BLaER1 treated with 17β-estradiol and CSF1 and Interleukin-3, amounts not matched to agents 10 nM and 100 nM (cell line): ENCODE results near the gene CFAP206.
A peak's percentile ranks its signal among the peaks of the same experiment; 100 is the strongest.
"Not testable (repeated sequence)": the region's sequence is repeated elsewhere in the genome, so short reads cannot be mapped to it uniquely, and the experiment has no call there.

Source experiments
- H3K27ac ChIP-seq, 11 experiments: shearing (Covaris generic); formaldehyde crosslinking; 2 replicates each; pipeline ENCODE4 v1.8.1; 2022
- H3K27me3 ChIP-seq, 11 experiments: shearing (Covaris generic); formaldehyde crosslinking; 2 replicates each; pipeline ENCODE4 v1.8.1; 2022
- H3K36me3 ChIP-seq, 11 experiments: shearing (Covaris generic); formaldehyde crosslinking; 2 replicates each; pipeline ENCODE4 v1.8.1; 2022
- H3K4me1 ChIP-seq, 10 experiments: shearing (Covaris generic); formaldehyde crosslinking; 2 replicates each; pipeline ENCODE4 v1.8.1; 2022
- H3K4me2 ChIP-seq, 11 experiments: shearing (Covaris generic); formaldehyde crosslinking; 2 replicates each; pipeline ENCODE4 v1.8.1; 2022
- H3K4me3 ChIP-seq, 10 experiments: shearing (Covaris generic); formaldehyde crosslinking; 2 replicates each; pipeline ENCODE4 v1.8.1; 2022
- H3K9ac ChIP-seq, 11 experiments: shearing (Covaris generic); formaldehyde crosslinking; 2 replicates each; pipeline ENCODE4 v1.8.1; 2022
- H3K9me3 ChIP-seq, 11 experiments: shearing (Covaris generic); formaldehyde crosslinking; replicated peaks in 1 of 11; 2 replicates each; pipeline ENCODE4 v1.8.1; 2022
- H4K20me1 ChIP-seq, 11 experiments: shearing (Covaris generic); formaldehyde crosslinking; 2 replicates each; pipeline ENCODE4 v1.8.1; 2022
- Cebpa-rat ChIP-seq, 11 experiments: shearing (Covaris generic); IDR thresholded peaks; 2 replicates each; pipeline ENCODE4 v1.8.1; 2022

The CFAP206 gene

DNA sequence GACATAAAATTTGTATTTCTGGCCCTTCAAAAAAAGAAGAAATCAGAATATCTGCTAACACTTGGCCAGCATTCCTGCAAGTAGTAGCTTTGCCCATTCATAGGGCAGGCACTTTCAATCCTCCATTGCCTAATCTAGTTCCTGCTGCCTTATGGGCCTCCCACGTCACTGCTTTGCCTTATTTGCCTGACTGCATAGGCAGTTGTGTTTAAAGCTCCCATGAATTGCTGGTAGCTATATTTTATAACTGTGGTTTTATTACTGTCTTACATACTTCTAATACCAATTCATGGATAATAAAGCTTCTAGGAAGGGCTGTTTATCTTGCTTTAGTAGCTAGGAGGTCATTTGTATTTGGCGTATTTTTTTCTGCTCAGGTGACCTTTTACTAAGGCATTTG lies 57.3 kb downstream of the CFAP206 start:
- no peak for TF ChIP-seq Cebpa-rat (IDR thresholded peaks at IDR 0.05)
- no peak overlapping the region for H3K9ac ChIP-seq

GRCh38 chr6:87472525-87473418 lies 65.0 kb downstream of the CFAP206 start, which contains the start of gene SLC35A1:
SLC35A1 (plus strand) TSS chr6:87472974; CDS start chr6:87473004, 30 bp downstream.
- H3K4me1 ChIP-seq, result peaks cover 0 to 21% (median 9%) of the 10 kb centered on the region in 10 experiments; a peak in 12 of 20 replicates
- H3K9ac ChIP-seq, result peak within 1 kb of the TSS; percentile 83 to 94 (median 88)
- peak within 1 kb of the TSS; percentile 70 to 88 (median 76) for H3K4me3 ChIP-seq
- no peaks in the 10 kb centered on the region for H3K27me3 ChIP-seq
- TF ChIP-seq Cebpa-rat (IDR thresholded peaks at IDR 0.05), result no peak
- H3K9me3 ChIP-seq, result no peaks in the 10 kb centered on the region
- no peaks in the 10 kb centered on the region for H4K20me1 ChIP-seq
- peaks cover 0 to 5% (median 3%) of the 10 kb centered on the region in 11 experiments; a peak in 7 of 22 replicates for H3K36me3 ChIP-seq
- H3K27ac ChIP-seq, result peak within 1 kb of the TSS; percentile 84 to 96 (median 89)
- H3K4me2 ChIP-seq, result peak within 1 kb of the TSS; percentile 68 to 84 (median 79)

More for the DNA sequence above, 57.3 kb downstream of the CFAP206 start:
- H3K27me3 ChIP-seq, result no peaks in the 10 kb centered on the region
- H3K4me2 ChIP-seq, result no peak overlapping the region
- H3K4me1 ChIP-seq, result no peaks in the 10 kb centered on the region
- H3K36me3 ChIP-seq, result no peaks in the 10 kb centered on the region
- H4K20me1 ChIP-seq, result no peaks in the 10 kb centered on the region
- no peak overlapping the region for H3K4me3 ChIP-seq
- H3K27ac ChIP-seq, result no peak overlapping the region
- no peaks in the 10 kb centered on the region for H3K9me3 ChIP-seq

DNA sequence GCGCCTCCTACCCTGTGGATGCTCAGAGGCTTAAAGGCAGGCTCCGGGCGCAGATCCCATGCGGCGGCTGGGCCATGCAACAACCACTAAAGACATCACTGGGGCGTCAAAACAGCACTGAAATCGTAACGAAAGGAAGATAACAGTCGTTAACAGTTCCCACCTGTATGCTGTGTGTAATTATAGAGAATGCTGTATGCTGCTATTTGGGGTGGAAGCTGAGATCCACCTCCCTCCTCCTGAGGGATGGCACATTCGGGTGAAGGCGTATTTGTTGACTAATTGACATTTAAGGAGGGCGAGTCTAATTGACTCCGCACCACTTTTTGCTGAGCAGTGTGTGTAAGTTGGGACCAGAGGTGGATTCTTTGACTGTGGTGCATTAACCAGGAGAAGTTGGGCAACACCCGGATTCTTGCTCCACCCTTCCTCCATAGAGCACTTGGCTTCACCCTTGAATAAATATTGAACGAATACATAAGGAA lies 65.7 kb downstream of the CFAP206 start:
- H3K27ac ChIP-seq, result peak overlapping the region in 10 of 11 experiments; percentile 84 to 96 (median 88); a peak in 21 of 22 replicates
- H3K4me2 ChIP-seq, result peak overlapping the region; percentile 68 to 84 (median 79)
- H3K9me3 ChIP-seq, result peaks cover 0 to 6% (median 0%) of the 10 kb centered on the region in 11 experiments; a peak in 2 of 22 replicates
- peaks cover 0 to 21% (median 9%) of the 10 kb centered on the region in 10 experiments; a peak in 12 of 20 replicates for H3K4me1 ChIP-seq
- H4K20me1 ChIP-seq, result no peaks in the 10 kb centered on the region
- H3K9ac ChIP-seq, result peak overlapping the region; percentile 83 to 94 (median 88)
- peak overlapping the region; percentile 70 to 88 (median 76) for H3K4me3 ChIP-seq
- H3K36me3 ChIP-seq, result peaks cover 0 to 12% (median 9%) of the 10 kb centered on the region in 11 experiments; a peak in 12 of 22 replicates
- no peak for TF ChIP-seq Cebpa-rat (IDR thresholded peaks at IDR 0.05)
- no peaks in the 10 kb centered on the region for H3K27me3 ChIP-seq

DNA sequence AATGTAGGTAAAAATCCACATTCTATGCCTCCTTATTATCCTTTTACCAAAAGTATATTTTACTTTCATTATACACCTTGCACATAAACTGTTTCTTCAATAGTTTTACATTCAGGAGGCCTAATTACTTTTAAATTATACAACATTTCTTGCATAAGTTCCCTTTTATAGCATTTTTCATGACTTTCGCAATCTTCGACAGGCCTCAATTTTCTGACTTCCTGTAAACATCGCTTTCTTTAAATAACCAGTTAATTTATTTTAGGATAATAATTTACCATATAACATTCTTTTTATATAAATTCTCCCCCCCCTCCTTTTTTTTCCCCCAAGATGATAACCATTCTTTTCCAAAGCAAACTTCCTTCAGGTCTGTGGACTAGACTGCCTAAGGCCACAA lies 74.2 kb downstream of the CFAP206 start:
- Histone ChIP-seq H3K27ac (peak overlapping the region in 7 of 11 experiments; percentile 35 to 60 (median 44); a peak in 10 of 22 replicates), H3K36me3 (peaks cover 0 to 34% (median 14%) of the 10 kb centered on the region in 11 experiments; a peak in 13 of 22 replicates), H3K4me2 (peak overlapping the region in 6 of 11 experiments; percentile 18 to 55 (median 35); a peak in 7 of 22 replicates), H4K20me1 (no peaks in the 10 kb centered on the region), H3K4me1 (peaks cover 5 to 27% (median 15%) of the 10 kb centered on the region in 10 experiments; a peak in 17 of 20 replicates), H3K9ac (no peak overlapping the region), H3K9me3 (peaks cover 0 to 23% (median 0%) of the 10 kb centered on the region in 11 experiments; a peak in 6 of 22 replicates), H3K4me3 (no peak overlapping the region), H3K27me3 (no peaks in the 10 kb centered on the region)
- peak in 1 of 11 experiments; percentile 22; a peak in 1 of 22 replicates for TF ChIP-seq Cebpa-rat (IDR thresholded peaks at IDR 0.05)

- H4K20me1 ChIP-seq, result no peaks in the 10 kb centered on the region
- H3K27ac ChIP-seq, result peak overlapping the region in 7 of 11 experiments; percentile 35 to 60 (median 44); a peak in 11 of 22 replicates
- peak overlapping the region in 6 of 11 experiments; percentile 18 to 55 (median 35); a peak in 8 of 22 replicates for H3K4me2 ChIP-seq
- no peaks in the 10 kb centered on the region for H3K27me3 ChIP-seq
- H3K36me3 ChIP-seq, result peaks cover 0 to 33% (median 14%) of the 10 kb centered on the region in 11 experiments; a peak in 13 of 22 replicates
- H3K4me3 ChIP-seq, result no peak overlapping the region
- no peak overlapping the region for H3K9ac ChIP-seq
- peaks cover 0 to 23% (median 0%) of the 10 kb centered on the region in 11 experiments; a peak in 6 of 22 replicates for H3K9me3 ChIP-seq
- H3K4me1 ChIP-seq, result peaks cover 5 to 27% (median 15%) of the 10 kb centered on the region in 10 experiments; a peak in 17 of 20 replicates
- TF ChIP-seq Cebpa-rat (IDR thresholded peaks at IDR 0.05), result no peak
These were observed 74.6 kb downstream of the CFAP206 start for GRCh38 chr6:87482366-87482765.

GRCh38 chr6:87483929-87484328 lies 76.2 kb downstream of the CFAP206 start:
- peak overlapping the region in 5 of 11 experiments; percentile 36 to 48 (median 38); a peak in 8 of 22 replicates for H3K27ac ChIP-seq
- H3K9ac ChIP-seq, result no peak overlapping the region
- H3K27me3 ChIP-seq, result no peaks in the 10 kb centered on the region
- no peaks in the 10 kb centered on the region for H4K20me1 ChIP-seq
- no peak overlapping the region for H3K4me3 ChIP-seq
- peaks cover 0 to 15% (median 0%) of the 10 kb centered on the region in 11 experiments; a peak in 6 of 22 replicates for H3K9me3 ChIP-seq
- H3K36me3 ChIP-seq, result peaks cover 0 to 17% (median 0%) of the 10 kb centered on the region in 11 experiments; a peak in 4 of 22 replicates
- TF ChIP-seq Cebpa-rat (IDR thresholded peaks at IDR 0.05), result no peak
- H3K4me1 ChIP-seq, result peaks cover 5 to 27% (median 15%) of the 10 kb centered on the region in 10 experiments; a peak in 17 of 20 replicates
- peak overlapping the region in 10 of 11 experiments; percentile 29 to 66 (median 44); a peak in 15 of 22 replicates for H3K4me2 ChIP-seq

DNA sequence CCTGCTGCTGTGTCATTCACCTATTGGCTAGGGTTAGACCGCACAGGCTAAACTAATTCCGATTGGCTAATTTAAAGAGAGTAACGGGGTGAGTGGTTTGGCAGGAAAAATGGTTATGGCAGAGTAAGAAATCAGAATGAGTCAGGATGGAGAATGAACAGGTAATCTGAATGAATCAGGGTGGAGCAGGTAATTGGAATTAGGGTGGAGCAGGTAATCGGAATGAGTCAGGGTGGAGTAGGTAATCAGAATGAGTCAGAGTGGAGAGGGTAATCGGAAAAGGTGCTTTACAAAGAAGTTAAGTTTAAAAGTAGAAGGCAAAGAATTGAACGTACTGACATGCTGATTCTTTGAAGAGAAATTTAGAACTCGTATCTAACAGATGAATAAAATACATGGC lies 76.7 kb downstream of the CFAP206 start:
- Histone ChIP-seq H3K4me1 (peaks cover 5 to 27% (median 15%) of the 10 kb centered on the region in 10 experiments; a peak in 17 of 20 replicates), H3K27ac (no peak overlapping the region), H3K4me3 (no peak overlapping the region), H3K36me3 (peaks cover 0 to 13% (median 0%) of the 10 kb centered on the region in 11 experiments; a peak in 3 of 22 replicates), H3K9me3 (peaks cover 0 to 14% (median 0%) of the 10 kb centered on the region in 11 experiments; a peak in 6 of 22 replicates), H3K9ac (no peak overlapping the region), H3K27me3 (no peaks in the 10 kb centered on the region), H3K4me2 (no peak overlapping the region), H4K20me1 (no peaks in the 10 kb centered on the region)
- no peak for TF ChIP-seq Cebpa-rat (IDR thresholded peaks at IDR 0.05)

DNA sequence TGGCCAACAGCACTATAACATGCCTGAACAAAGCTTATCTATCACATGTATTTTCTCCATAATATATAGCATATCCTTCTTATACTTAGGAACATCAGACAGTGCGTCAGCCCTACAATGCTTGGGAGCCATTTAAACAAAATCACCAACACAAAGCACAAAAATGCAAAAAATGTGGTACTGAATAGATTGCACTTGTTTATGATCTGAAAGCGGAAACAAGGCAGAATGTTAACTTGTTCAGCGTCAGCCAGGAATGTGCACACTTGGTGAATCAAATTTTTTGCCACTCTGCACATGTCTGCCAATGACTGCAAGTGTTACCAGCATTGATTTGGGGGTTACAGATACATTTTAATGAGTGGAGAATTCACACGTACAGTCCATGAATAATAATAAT lies 79.8 kb downstream of the CFAP206 start:
- no peak for TF ChIP-seq Cebpa-rat (IDR thresholded peaks at IDR 0.05)
- peaks cover 0 to 19% (median 0%) of the 10 kb centered on the region in 11 experiments; a peak in 6 of 22 replicates for H3K36me3 ChIP-seq
- H3K9me3 ChIP-seq, result peaks cover 0 to 14% (median 0%) of the 10 kb centered on the region in 11 experiments; a peak in 6 of 22 replicates
- no peak overlapping the region for H3K27ac ChIP-seq
- H3K4me2 ChIP-seq, result no peak overlapping the region
- no peak overlapping the region for H3K9ac ChIP-seq
- peaks cover 0 to 15% (median 12%) of the 10 kb centered on the region in 10 experiments; a peak in 15 of 20 replicates for H3K4me1 ChIP-seq
- H3K27me3 ChIP-seq, result no peaks in the 10 kb centered on the region
- no peaks in the 10 kb centered on the region for H4K20me1 ChIP-seq
- no peak overlapping the region for H3K4me3 ChIP-seq

DNA sequence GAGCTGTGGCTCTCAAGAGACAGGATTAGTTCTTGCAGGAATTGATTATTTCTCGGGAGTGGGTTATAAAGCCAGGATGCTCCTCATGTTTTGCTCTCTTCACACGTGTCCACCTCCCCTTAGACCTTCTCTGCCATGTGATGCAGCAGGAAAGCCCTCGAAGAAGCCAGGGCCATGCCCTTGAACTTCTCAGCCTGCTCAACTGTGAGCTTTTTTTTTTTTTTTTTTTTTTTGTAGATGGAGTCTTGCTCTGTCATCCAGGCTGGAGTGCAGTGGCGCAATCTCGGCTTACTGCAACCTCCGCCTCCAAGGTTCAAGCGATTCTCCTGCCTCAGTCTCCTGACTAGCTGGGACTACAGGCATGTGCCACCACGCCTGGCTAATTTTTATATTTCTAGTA lies 81.6 kb downstream of the CFAP206 start:
- not testable (repeated sequence) for H3K9me3 ChIP-seq, H3K9ac ChIP-seq, H3K27me3 ChIP-seq, H4K20me1 ChIP-seq, H3K4me3 ChIP-seq, H3K27ac ChIP-seq, H3K4me1 ChIP-seq, H3K4me2 ChIP-seq
- H3K36me3 ChIP-seq, result peaks cover 0 to 20% (median 0%) of the 10 kb centered on the region in 11 experiments; a peak in 6 of 22 replicates
